Measurements from ENCODE around the gene KCNAB2.

GRCh38 chr1:6030132-6030531 is 15.6 kb upstream of the KCNAB2 start:
- TF ChIP-seq CTCF (IDR thresholded peaks at IDR 0.05; ENCODE audit: insufficient read depth, low read depth, low read length) = no peak
- no peak for TF ChIP-seq EZH2 (IDR thresholded peaks at IDR 0.05; ENCODE audit: insufficient read depth, low read length)

Measured in astrocyte (in vitro differentiated cells and primary cell).